T-helper 17 cell (primary cell): ENCODE measurements around the gene PPP2R1B. TPM values are rescaled to one million over a fixed set of nuclear protein-coding genes. Genes with fewer than 3 reads are reported as not detected.
A peak's percentile ranks its signal among the peaks of the same experiment; 100 is the strongest.

ENCODE experiments used
- ATAC-seq: fragments of 150-1000 bp; cut with Tn5 transposase; 2 replicates; pipeline ENCODE4 v1.10.0; 2021; ENCODE audit warnings: mild to moderate bottlenecking, moderate library complexity
- DNase-seq, 3 donors: peaks; one replicate each; pipeline versions ENCODE4 v3.0.0 to v3.0.0-alpha.2; 2020 to 2021
- H3K9me3 ChIP-seq: one replicate; pipeline ENCODE4 v1.7.0; 2013; ENCODE audit warnings: low read length, mild to moderate bottlenecking; ENCODE audit not compliant: control insufficient read depth, poor library complexity, severe bottlenecking
- H3K27ac Mint-ChIP-seq: one replicate; pipeline ENCODE4 v1.8.0; 2022; ENCODE audit warnings: mild to moderate bottlenecking, moderate library complexity, mixed read lengths
- H3K27me3 Mint-ChIP-seq: one replicate; pipeline ENCODE4 v1.8.0; 2022; ENCODE audit warnings: mixed read lengths
- H3K36me3 Mint-ChIP-seq: one replicate; pipeline ENCODE4 v1.8.0; 2022; ENCODE audit warnings: low read depth, mixed read lengths
- H3K4me1 Mint-ChIP-seq: one replicate; pipeline ENCODE4 v1.8.0; 2022; ENCODE audit warnings: mild to moderate bottlenecking, mixed read lengths
- H3K4me3 Mint-ChIP-seq: one replicate; pipeline ENCODE4 v1.8.0; 2022; ENCODE audit warnings: mild to moderate bottlenecking, moderate library complexity, mixed read lengths
- total RNA-seq, 4 donors: library from RNA in 2 of 4; stranded (reverse) in 2 of 4; gene quantifications; one replicate each; pipeline ENCODE4 v1.2.3 and lab custom pipeline; 2022 to 2026

Gene PPP2R1B
- total RNA-seq, 2 donors from 2014 or later, result 26.4 to 32.0 TPM

DNA sequence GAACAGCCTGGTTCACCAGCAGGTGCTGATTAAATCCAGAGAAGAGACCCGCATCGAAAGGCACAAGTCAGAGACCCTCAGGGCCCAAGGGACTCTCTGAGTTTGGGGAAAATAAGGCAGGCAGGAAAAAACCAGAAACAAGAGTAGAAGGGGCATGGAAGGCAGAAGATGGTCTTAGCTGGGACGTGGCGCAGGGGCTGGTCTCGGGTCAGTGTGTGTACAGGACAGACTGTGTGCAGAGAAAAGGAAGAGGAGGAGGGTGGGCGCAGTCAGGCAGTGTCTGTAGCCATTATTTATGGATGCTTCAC lies 31.3 kb downstream of the PPP2R1B start:
- DNase-seq (no peak), ATAC-seq (no peak)
- Mint-ChIP-seq H3K27ac (peak overlapping the region; percentile 74), H3K4me1 (peaks cover 9% of the 10 kb centered on the region), H3K27me3 (no peaks in the 10 kb centered on the region), H3K36me3 (no peaks in the 10 kb centered on the region), H3K4me3 (peak overlapping the region; percentile 19)
- H3K9me3 ChIP-seq, result no peaks in the 10 kb centered on the region

DNA sequence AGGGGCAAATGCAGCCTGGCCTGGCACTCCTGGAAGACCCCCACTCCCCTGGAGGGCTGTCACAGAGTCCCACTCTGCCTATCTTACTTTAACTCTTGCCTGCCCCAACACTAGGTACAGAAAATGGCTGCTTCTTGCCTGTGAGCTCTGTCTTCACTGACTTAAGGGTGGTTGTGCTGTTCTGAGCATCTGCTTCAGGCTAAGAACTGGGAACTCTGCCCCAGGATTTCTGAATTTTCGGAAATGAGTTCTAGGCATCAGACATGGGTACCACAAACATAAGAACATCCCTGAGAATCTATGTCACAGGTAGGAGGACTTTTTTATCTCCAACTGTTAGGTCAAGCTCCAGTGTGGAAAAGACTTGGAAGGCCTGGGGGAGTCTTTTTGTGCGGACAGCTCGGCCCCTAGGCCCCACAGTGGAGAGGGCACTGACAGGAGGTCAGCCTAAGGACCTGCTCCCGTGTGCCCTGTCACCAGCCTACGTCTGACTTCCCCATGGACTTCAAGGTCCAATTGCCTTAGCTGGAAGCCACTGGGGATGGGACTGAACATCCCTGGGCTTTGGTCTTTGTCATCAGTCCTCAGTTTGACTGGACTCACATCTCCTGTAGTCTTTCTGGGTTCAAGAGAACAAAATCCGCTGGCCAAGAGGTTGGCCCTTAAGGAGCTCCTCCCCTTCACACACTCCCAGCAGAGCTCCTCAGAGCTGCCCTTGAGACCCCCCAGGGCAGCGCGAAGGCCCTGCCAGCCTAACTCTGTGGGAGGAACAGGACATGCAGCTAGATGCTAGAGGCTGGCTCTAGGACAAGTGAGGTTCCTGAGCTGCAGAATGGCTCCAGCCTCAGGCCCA lies 31.9 kb downstream of the PPP2R1B start:
- Mint-ChIP-seq H3K36me3 (no peaks in the 10 kb centered on the region), H3K27ac (peak overlapping the region; percentile 74), H3K27me3 (no peaks in the 10 kb centered on the region), H3K4me3 (peak overlapping the region; percentile 19), H3K4me1 (peaks cover 9% of the 10 kb centered on the region)
- DNase-seq (no peak), ATAC-seq (no peak)
- H3K9me3 ChIP-seq, result no peaks in the 10 kb centered on the region

- Mint-ChIP-seq H3K27ac (no peak overlapping the region), H3K27me3 (no peaks in the 10 kb centered on the region), H3K4me3 (no peak overlapping the region), H3K36me3 (no peaks in the 10 kb centered on the region), H3K4me1 (peaks cover 9% of the 10 kb centered on the region)
- DNase-seq, result no peak
- ATAC-seq, result no peak
- no peaks in the 10 kb centered on the region for H3K9me3 ChIP-seq
These were observed 32.5 kb downstream of the PPP2R1B start for GRCh38 chr11:111733611-111734088.

GRCh38 chr11:111733016-111733415 lies 33.2 kb downstream of the PPP2R1B start:
- peaks cover 9% of the 10 kb centered on the region for H3K4me1 Mint-ChIP-seq
- H3K27me3 Mint-ChIP-seq, result no peaks in the 10 kb centered on the region
- ATAC-seq (no peak), DNase-seq (no peak)
- H3K9me3 ChIP-seq, result no peaks in the 10 kb centered on the region
- no peak overlapping the region for H3K4me3 Mint-ChIP-seq
- H3K27ac Mint-ChIP-seq, result peak overlapping the region; percentile 19
- no peaks in the 10 kb centered on the region for H3K36me3 Mint-ChIP-seq

DNA sequence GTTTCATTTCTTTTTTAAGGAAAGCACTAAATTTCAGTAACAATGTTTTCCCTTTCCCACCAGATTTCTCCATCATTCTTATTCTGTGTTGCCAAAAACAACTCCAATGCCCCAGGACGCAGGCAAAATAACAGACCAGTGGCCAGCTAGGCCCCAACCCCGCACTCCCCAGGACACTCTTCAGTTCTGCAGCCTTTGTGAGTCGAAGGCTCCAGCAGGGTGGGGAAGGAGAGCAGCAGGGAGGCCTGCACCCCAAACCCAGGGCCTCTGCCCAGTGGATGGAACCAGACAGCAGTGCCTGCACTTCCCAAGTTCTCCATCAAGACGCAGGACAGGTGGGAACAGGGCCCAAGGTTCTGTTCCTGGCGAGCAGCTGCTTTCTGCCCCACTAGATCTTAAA lies 34.4 kb downstream of the PPP2R1B start:
- H3K27ac Mint-ChIP-seq, result peak overlapping the region; percentile 29
- no peak for DNase-seq
- H3K36me3 Mint-ChIP-seq, result no peaks in the 10 kb centered on the region
- H3K9me3 ChIP-seq, result no peaks in the 10 kb centered on the region
- peaks cover 5% of the 10 kb centered on the region for H3K4me1 Mint-ChIP-seq
- no peak overlapping the region for H3K4me3 Mint-ChIP-seq
- no peaks in the 10 kb centered on the region for H3K27me3 Mint-ChIP-seq
- ATAC-seq, result no peak

DNA sequence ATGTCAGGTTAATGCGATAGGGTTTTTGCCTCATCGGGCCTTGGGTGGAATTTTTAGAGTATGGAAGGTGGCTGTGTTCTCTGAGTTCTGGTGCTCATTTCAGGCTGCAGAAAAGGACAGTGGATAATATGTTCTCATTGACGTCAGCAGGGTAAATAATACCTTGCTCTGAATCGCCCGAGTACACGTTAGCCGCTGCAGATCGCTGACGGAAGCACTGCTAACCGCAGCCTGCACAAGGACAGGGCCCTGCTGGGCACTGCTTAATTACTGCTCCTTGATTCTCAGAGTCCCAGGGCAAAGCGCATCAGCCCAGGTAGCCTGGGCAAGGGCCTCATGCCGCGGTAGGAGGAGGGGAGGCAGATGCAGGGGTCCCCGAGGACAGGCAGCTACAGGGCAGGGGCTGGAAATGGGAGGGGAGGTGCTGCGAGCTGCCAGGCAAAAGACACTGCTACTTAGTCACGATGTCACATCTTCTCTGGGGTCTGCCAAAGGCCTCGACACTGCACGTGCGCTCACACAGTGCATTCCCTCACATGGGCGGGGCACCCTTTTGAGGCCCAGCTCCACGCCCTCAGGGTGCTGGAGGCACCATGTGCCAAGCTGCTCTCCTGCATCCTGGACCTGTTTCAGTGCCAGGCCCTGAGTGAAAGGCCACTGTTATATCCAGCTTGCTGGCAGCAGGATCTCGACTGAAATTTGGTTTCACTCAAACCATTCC lies 35.2 kb downstream of the PPP2R1B start:
- Mint-ChIP-seq H3K27me3 (no peaks in the 10 kb centered on the region), H3K4me3 (no peak overlapping the region), H3K27ac (peak overlapping the region; percentile 29), H3K4me1 (peaks cover 3% of the 10 kb centered on the region), H3K36me3 (no peaks in the 10 kb centered on the region)
- DNase-seq (no peak), ATAC-seq (no peak)
- H3K9me3 ChIP-seq, result no peaks in the 10 kb centered on the region

- DNase-seq, result no peak
- no peaks in the 10 kb centered on the region for H3K9me3 ChIP-seq
- H3K27me3 Mint-ChIP-seq, result no peaks in the 10 kb centered on the region
- no peak for ATAC-seq
- H3K4me3 Mint-ChIP-seq, result no peak overlapping the region
- peaks cover 2% of the 10 kb centered on the region for H3K4me1 Mint-ChIP-seq
- no peaks in the 10 kb centered on the region for H3K36me3 Mint-ChIP-seq
- no peak overlapping the region for H3K27ac Mint-ChIP-seq
These were observed 36.3 kb downstream of the PPP2R1B start for GRCh38 chr11:111729831-111730311.

GRCh38 chr11:111729071-111729830 lies 36.9 kb downstream of the PPP2R1B start:
- DNase-seq (no peak), ATAC-seq (no peak)
- no peak overlapping the region for H3K27ac Mint-ChIP-seq
- H3K4me3 Mint-ChIP-seq, result no peak overlapping the region
- no peaks in the 10 kb centered on the region for H3K9me3 ChIP-seq
- no peaks in the 10 kb centered on the region for H3K27me3 Mint-ChIP-seq
- no peaks in the 10 kb centered on the region for H3K4me1 Mint-ChIP-seq
- H3K36me3 Mint-ChIP-seq, result no peaks in the 10 kb centered on the region

GRCh38 chr11:111727431-111727830 lies 38.8 kb downstream of the PPP2R1B start:
- H3K27me3 Mint-ChIP-seq, result no peaks in the 10 kb centered on the region
- peak overlapping the region; percentile 53 for H3K27ac Mint-ChIP-seq
- no peak overlapping the region for H3K4me3 Mint-ChIP-seq
- H3K9me3 ChIP-seq, result no peaks in the 10 kb centered on the region
- DNase-seq (no peak), ATAC-seq (no peak)
- no peaks in the 10 kb centered on the region for H3K4me1 Mint-ChIP-seq
- H3K36me3 Mint-ChIP-seq, result no peaks in the 10 kb centered on the region

DNA sequence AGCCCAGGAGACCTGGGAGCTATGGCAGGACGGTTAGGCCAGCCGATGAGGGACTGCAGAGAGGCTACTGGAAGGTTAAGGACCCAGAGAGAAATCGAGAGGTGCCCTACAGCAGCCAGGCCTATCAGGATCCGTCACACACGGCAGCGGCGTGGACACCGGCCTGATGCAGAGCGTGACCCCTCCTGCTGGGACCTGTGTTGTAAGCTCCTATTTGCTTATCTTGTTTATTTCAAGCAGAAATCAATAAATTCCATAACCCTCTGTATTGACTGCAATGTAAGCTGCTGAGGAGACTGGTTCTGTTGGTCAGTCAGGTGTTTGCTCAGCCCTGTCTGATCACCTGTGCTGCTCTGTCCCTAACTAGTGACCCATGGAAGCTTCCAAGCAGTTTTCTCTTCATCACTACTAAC lies 39.9 kb downstream of the PPP2R1B start:
- no peak overlapping the region for H3K27ac Mint-ChIP-seq
- DNase-seq, result no peak

DNA sequence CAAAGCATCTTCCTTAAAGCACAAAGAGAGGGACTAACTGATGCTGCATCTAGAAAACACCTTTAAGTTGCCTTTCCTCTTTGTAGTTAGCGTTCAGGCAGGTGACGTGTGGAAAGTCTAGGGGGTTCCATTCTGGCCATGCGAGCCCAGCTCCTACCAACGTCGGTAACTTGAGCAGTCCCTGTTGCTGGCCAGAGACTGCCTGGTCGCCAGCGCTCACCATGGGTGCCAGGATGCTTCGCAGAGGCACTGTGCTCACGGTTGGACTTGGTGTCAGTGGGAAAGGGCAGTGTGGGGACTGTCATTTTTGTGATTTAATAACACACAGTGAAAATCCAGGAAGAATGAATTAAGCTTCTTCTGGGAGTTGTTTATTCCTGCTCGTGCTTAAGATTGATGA lies 40.6 kb downstream of the PPP2R1B start:
- no peak for DNase-seq
- no peak overlapping the region for H3K27ac Mint-ChIP-seq
- ATAC-seq, result no peak
- no peaks in the 10 kb centered on the region for H3K9me3 ChIP-seq
- no peaks in the 10 kb centered on the region for H3K4me1 Mint-ChIP-seq
- H3K27me3 Mint-ChIP-seq, result no peaks in the 10 kb centered on the region
- H3K36me3 Mint-ChIP-seq, result no peaks in the 10 kb centered on the region
- H3K4me3 Mint-ChIP-seq, result no peak overlapping the region

More for the DNA sequence above, 39.9 kb downstream of the PPP2R1B start:
- Mint-ChIP-seq H3K36me3 (no peaks in the 10 kb centered on the region), H3K27me3 (no peaks in the 10 kb centered on the region), H3K4me1 (no peaks in the 10 kb centered on the region), H3K4me3 (no peak overlapping the region)
- H3K9me3 ChIP-seq, result no peaks in the 10 kb centered on the region
- no peak for ATAC-seq

DNA sequence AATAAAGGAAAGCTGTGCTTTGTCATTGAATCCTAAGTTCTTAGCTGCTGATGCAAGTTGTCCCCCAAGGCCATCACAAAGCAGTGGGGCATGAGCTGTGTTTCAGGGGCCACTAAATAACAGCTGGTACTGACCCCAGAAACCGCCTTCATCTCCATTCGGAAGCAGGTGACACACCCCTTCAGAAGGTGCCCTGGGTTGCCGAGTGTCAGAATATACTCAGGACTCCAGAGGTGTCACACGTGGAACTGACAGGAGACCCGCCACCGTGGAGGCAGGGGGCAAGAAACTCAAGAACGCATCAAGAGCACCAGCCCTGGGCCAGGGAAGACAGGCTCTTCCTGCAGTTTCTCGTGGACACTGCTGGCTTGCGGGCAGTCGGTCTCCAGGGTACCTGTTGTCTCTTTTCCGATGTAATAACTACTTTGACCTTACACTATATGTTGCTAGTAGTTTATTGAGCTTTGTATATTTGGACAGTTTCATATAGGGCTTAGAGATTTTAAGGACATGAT lies 41.5 kb downstream of the PPP2R1B start:
- Mint-ChIP-seq H3K4me1 (no peaks in the 10 kb centered on the region), H3K4me3 (no peak overlapping the region), H3K27ac (no peak overlapping the region), H3K36me3 (no peaks in the 10 kb centered on the region), H3K27me3 (no peaks in the 10 kb centered on the region)
- H3K9me3 ChIP-seq, result no peaks in the 10 kb centered on the region
- ATAC-seq (no peak), DNase-seq (no peak)

GRCh38 chr11:111723595-111723994 lies 42.6 kb downstream of the PPP2R1B start:
- no peak for ATAC-seq
- H3K27me3 Mint-ChIP-seq, result no peaks in the 10 kb centered on the region
- H3K9me3 ChIP-seq, result no peaks in the 10 kb centered on the region
- no peaks in the 10 kb centered on the region for H3K36me3 Mint-ChIP-seq
- no peaks in the 10 kb centered on the region for H3K4me1 Mint-ChIP-seq
- H3K27ac Mint-ChIP-seq, result no peak overlapping the region
- no peak for DNase-seq
- H3K4me3 Mint-ChIP-seq, result no peak overlapping the region
